OCI-LY3 (cell line): Measurements from ENCODE around the gene CASP3.

Experiments
- EZH2phosphoT487 ChIP-seq: fragments of 200-600 bp; shearing (Covaris generic); IDR thresholded peaks from 2 replicates; pipeline ENCODE4 v1.6.1; 2018; ENCODE audit warnings: antibody characterized with exemption, mixed run types, low read depth
- TF ChIP-seq, protein P1 (sequence below): fragments of 200-600, 300-600 bp; sonication (generic); IDR thresholded peaks from 2 replicates; pipeline ENCODE4 v1.5.1; 2014; ENCODE audit warnings: antibody characterized with exemption, low read length, low read depth

DNA sequence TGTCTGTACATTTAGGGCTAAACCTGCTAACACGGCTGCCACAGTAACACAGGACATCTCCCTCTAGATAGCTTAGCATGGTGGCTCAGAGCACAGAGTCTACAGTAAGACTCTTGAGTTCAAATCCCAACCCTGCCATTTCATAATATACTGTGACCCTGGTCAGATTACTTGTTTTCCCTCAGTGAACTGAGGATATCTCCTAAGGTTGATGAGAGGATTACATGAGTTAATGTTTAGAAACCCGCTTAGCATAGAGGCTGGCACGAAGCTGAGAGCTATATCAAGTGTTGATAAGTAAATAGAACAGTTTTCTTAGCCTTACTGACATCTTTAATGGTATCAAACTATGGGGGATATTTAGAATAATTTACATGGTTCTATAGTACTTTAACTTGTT, 37.2 kb downstream of the CASP3 start:
- TF ChIP-seq, protein P1, sequence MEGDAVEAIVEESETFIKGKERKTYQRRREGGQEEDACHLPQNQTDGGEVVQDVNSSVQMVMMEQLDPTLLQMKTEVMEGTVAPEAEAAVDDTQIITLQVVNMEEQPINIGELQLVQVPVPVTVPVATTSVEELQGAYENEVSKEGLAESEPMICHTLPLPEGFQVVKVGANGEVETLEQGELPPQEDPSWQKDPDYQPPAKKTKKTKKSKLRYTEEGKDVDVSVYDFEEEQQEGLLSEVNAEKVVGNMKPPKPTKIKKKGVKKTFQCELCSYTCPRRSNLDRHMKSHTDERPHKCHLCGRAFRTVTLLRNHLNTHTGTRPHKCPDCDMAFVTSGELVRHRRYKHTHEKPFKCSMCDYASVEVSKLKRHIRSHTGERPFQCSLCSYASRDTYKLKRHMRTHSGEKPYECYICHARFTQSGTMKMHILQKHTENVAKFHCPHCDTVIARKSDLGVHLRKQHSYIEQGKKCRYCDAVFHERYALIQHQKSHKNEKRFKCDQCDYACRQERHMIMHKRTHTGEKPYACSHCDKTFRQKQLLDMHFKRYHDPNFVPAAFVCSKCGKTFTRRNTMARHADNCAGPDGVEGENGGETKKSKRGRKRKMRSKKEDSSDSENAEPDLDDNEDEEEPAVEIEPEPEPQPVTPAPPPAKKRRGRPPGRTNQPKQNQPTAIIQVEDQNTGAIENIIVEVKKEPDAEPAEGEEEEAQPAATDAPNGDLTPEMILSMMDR = no peak
- no peak for TF ChIP-seq EZH2phosphoT487
